Left renal cortex interstitium (tissue), 4 donors: Measurements from ENCODE around the gene PCDHB12. TPM values are rescaled to one million over a fixed set of nuclear protein-coding genes. Genes with fewer than 3 reads are reported as not detected.
"Not testable (repeated sequence)": the region's sequence is repeated elsewhere in the genome, so short reads cannot be mapped to it uniquely, and the experiment has no call there.

ENCODE experiments used
- DNase-seq, 4 donors: peaks; one replicate each; pipeline ENCODE4 v3.0.0-alpha.2; 2013; ENCODE audit warnings: low read depth in 4 of 4, low spot score in 2 of 4, missing footprints in 1 of 4
- polyA plus RNA-seq, 4 donors: library from polyadenylated mRNA; unstranded; fragments of 120-200 nt; gene quantifications; one replicate each; pipeline ENCODE4 v1.2.1, GENCODE V29; 2013; ENCODE audit not compliant: insufficient read length in 4 of 4

The PCDHB12 gene
- polyA plus RNA-seq, 4 donors, result 4.7 to 6.3 (median 5.5) TPM

DNA sequence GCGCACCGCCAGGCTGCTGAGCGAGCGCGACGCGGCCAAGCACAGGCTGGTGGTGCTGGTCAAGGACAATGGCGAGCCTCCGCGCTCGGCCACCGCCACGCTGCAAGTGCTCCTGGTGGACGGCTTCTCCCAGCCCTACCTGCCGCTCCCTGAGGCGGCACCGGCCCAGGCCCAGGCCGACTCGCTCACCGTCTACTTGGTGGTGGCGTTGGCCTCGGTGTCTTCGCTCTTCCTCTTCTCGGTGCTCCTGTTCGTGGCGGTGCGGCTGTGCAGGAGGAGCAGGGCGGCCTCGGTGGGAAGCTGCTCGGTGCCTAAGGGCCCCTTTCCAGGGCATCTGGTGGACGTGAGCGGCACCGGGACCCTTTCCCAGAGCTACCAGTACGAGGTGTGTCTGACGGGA is 6.9 kb upstream of the PCDHB12 start:
- DNase-seq, result not testable (repeated sequence)

DNA sequence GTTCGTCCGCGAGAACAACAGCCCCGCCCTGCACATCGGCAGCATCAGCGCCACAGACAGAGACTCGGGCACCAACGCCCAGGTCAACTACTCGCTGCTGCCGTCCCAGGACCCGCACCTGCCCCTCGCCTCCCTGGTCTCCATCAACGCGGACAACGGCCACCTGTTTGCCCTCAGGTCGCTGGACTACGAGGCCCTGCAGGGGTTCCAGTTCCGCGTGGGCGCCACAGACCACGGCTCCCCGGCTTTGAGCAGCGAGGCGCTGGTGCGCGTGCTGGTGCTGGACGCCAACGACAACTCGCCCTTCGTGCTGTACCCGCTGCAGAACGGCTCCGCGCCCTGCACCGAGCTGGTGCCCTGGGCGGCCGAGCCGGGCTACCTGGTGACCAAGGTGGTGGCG is 1.8 kb downstream of the PCDHB12 start:
- DNase-seq, result not testable (repeated sequence)

DNA sequence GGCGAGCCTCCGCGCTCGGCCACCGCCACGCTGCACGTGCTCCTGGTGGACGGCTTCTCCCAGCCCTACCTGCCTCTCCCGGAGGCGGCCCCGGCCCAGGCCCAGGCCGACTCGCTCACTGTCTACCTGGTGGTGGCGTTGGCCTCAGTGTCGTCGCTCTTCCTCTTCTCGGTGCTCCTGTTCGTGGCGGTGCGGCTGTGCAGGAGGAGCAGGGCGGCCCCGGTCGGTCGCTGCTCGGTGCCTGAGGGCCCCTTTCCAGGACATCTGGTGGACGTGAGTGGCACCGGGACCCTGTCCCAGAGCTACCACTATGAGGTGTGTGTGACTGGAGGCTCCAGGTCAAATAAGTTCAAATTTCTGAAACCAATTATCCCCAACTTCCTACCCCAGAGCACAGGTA is 2.3 kb downstream of the PCDHB12 start:
- not testable (repeated sequence) for DNase-seq

DNA sequence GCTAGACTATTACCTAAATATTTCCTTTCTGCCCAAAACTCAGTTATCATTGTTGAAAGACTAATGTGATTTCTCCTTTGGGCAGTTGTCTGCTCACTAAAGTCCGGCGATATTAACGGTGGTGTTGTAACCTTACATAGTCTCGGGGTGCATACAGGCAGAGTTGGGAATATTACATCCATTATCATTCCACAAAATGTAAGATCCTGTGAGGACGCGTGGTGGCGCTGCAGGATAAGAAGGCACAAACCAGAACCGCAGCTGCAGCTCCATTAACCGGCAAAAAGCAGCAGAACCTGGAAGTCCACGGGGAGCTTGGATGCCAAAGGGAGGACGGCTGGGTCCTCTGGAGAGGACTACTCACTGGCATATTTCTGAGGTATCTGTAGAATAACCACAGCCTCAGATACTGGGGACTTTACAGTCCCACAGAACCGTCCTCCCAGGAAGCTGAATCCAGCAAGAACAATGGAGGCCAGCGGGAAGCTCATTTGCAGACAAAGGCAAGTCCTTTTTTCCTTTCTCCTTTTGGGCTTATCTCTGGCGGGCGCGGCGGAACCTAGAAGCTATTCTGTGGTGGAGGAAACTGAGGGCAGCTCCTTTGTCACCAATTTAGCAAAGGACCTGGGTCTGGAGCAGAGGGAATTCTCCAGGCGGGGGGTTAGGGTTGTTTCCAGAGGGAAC is 5.3 kb downstream of the PCDHB12 start, which contains the start of gene PCDHB13:
PCDHB13 (plus strand) TSS at position 264 of the 684 bp plus-strand sequence; CDS start at position 469, 205 bp downstream.
- DNase-seq, result not testable (repeated sequence)

DNA sequence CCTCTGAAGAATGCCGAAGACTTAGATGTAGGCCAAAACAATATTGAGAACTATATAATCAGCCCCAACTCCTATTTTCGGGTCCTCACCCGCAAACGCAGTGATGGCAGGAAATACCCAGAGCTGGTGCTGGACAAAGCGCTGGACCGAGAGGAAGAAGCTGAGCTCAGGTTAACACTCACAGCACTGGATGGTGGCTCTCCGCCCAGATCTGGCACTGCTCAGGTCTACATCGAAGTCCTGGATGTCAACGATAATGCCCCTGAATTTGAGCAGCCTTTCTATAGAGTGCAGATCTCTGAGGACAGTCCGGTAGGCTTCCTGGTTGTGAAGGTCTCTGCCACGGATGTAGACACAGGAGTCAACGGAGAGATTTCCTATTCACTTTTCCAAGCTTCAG is 6.1 kb downstream of the PCDHB12 start:
- DNase-seq, result not testable (repeated sequence)

DNA sequence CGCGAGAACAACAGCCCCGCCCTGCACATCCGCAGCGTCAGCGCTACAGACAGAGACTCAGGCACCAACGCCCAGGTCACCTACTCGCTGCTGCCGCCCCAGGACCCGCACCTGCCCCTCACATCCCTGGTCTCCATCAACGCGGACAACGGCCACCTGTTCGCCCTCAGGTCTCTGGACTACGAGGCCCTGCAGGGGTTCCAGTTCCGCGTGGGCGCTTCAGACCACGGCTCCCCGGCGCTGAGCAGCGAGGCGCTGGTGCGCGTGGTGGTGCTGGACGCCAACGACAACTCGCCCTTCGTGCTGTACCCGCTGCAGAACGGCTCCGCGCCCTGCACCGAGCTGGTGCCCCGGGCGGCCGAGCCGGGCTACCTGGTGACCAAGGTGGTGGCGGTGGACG is 7.0 kb downstream of the PCDHB12 start:
- DNase-seq, result not testable (repeated sequence)

DNA sequence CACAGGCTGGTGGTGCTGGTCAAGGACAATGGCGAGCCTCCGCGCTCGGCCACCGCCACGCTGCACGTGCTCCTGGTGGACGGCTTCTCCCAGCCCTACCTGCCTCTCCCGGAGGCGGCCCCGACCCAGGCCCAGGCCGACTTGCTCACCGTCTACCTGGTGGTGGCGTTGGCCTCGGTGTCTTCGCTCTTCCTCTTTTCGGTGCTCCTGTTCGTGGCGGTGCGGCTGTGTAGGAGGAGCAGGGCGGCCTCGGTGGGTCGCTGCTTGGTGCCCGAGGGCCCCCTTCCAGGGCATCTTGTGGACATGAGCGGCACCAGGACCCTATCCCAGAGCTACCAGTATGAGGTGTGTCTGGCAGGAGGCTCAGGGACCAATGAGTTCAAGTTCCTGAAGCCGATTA is 7.5 kb downstream of the PCDHB12 start:
- not testable (repeated sequence) for DNase-seq

DNA sequence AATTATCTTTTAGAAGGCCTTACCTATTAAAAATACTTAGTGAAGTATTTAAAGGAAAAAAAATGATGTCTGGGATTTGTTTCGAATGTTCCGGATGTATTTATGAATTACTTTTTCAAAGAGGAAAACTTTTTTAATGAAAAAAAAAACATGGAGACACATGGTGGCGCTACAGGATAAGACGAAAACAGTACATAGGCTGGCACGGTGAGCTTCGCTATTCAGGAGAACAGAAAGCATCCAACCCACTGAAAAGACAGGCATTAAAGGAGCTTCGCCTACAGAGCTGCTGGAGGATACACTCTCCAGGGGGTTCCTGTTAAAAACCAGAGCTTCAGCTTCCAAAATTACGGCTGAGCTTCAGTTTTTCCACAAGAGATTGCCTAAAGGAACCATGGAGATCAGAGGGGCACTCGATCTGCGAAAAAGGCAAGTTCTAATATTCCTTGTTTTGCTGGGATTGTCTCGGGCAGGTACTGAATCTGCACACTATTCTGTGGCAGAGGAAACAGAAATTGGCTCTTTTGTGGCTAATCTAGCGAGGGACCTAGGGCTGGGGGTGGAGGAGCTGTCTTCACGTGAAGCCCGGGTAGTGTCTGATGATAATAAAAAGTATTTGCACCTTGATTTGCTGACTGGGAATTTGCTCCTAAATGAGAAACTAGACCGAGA is 14.7 kb downstream of the PCDHB12 start, which contains the start of gene PCDHB14:
PCDHB14 (plus strand) TSS at position 232 of the 672 bp plus-strand sequence; CDS start at position 395, 163 bp downstream.
- DNase-seq, result no peak

DNA sequence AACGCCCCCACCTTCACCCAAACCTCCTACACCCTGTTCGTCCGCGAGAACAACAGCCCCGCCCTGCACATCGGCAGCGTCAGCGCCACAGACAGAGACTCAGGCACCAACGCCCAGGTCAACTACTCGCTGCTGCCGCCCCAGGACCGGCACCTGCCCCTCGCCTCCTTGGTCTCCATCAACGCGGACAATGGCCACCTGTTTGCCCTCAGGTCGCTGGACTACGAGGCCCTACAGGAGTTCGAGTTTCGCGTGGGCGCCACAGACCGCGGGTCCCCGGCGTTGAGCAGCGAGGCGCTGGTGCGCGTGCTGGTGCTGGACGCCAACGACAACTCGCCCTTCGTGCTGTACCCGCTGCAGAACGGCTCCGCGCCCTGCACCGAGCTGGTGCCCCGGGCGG is 16.3 kb downstream of the PCDHB12 start:
- not testable (repeated sequence) for DNase-seq

DNA sequence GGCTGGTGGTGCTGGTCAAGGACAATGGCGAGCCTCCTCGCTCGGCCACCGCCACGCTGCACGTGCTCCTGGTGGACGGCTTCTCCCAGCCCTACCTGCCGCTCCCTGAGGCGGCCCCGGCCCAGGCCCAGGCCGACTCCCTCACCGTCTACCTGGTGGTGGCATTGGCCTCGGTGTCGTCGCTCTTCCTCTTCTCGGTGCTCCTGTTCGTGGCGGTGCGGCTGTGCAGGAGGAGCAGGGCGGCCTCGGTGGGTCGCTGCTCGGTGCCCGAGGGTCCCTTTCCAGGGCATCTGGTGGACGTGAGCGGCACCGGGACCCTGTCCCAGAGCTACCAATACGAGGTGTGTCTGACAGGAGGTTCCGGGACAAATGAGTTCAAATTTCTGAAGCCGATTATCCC is 16.9 kb downstream of the PCDHB12 start:
- not testable (repeated sequence) for DNase-seq

DNA sequence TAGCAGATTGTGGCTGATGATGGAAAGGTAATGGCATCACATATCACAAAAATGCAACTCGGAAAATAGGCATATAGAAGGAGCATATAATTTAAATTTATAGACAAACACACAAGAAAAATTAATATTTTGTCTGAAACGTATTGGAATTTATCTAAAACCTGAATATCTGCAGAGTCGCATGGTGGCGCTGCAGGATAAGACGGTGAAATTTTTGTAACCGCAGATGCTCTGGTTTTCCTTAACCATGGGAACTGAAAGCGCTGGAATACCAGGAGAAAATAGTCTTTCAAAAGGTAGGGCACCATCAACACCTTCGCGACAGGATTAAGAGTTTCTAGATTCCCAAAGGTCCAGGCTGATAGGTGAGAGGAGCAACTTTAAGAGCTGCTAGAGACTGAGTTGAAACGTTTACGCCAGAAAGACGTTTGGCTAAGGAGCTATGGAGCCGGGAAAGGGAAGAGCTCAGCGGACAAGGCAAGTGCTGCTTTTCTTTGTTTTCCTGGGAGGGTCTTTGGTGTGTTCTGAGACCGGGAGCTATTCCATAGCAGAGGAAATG is 25.7 kb downstream of the PCDHB12 start:
- no peak for DNase-seq

DNA sequence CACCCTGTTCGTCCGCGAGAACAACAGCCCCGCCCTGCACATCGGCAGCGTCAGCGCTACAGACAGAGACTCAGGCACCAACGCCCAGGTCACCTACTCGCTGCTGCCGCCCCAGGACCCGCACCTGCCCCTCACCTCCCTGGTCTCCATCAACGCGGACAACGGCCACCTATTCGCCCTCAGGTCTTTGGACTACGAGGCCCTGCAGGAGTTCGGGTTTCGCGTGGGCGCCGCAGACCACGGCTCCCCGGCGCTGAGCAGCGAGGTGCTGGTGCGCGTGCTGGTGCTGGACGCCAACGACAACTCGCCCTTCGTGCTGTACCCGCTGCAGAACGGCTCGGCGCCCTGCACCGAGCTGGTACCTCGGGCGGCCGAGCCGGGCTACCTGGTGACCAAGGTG is 27.4 kb downstream of the PCDHB12 start:
- not testable (repeated sequence) for DNase-seq

DNA sequence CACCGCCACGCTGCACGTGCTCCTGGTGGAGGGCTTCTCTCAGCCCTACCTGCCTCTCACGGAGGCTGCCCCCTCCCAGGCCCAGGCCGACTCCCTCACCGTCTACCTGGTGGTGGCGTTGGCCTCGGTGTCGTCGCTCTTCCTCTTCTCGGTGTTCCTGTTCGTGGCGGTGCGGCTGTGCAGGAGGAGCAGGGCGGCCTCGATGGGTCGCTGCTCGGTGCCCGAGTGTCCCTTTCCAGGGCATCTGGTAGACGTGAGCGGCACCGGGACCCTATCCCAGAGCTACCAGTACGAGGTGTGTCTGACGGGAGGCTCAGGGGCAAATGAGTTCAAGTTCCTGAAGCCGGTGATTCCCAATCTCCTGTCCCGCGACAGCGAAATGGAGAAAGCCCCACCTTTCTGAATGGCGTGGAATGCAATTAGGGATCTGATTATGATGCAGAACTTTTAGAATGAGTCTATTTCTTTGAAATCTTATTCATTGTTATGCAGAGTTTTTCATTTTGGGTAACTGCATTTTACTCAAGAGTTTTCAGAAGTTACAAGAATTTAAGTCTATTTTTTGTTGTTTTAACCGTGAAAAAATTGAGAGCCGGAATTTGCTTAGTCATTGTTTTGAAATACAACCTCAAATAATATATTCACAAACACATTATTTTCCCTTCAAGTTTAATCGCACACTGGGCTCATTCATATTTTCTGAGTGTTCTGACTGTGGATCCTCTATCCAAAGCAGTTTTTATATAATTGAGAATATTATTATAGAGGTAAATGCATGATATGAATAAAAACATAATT is 28.2 kb downstream of the PCDHB12 start:
- no peak for DNase-seq

DNA sequence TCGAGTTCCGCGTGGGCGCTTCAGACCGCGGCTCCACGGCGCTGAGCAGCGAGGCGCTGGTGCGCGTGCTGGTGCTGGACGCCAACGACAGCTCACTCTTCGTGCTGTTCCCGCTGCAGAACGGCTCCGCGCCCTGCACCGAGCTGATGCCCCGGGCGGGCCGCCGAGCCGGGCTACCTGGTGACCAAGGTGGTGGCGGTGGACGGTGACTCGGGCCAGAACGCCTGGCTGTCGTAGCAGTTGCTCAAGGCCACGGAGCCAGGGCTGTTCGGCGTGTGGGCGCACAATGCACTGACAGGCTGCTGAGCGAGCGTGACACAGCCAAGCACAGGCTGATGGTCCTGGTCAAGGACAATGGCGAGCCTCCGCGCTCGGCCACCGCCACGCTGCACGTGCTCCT is 33.0 kb downstream of the PCDHB12 start:
- DNase-seq, result no peak

DNA sequence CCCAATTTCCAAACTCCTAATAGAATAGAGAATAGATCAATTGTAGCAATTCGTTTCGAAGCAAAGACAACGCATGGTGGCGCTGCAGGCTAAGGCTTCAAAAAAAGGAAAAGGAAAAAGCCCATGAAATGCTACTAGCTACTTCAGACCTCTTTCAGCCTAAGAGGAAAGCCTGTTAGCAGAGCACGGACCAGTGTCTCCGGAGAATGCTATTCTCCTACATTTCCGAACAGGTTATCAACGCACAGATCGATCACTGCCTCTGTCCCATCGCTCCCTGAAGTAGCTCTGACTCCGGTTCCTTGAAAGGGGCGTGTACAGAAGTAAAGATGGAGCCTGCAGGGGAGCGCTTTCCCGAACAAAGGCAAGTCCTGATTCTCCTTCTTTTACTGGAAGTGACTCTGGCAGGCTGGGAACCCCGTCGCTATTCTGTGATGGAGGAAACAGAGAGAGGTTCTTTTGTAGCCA is 36.8 kb downstream of the PCDHB12 start, which contains the start of gene PCDHB15:
PCDHB15 (plus strand) TSS at position 146 of the 468 bp plus-strand sequence; CDS start at position 330, 184 bp downstream.
- DNase-seq, result no peak

DNA sequence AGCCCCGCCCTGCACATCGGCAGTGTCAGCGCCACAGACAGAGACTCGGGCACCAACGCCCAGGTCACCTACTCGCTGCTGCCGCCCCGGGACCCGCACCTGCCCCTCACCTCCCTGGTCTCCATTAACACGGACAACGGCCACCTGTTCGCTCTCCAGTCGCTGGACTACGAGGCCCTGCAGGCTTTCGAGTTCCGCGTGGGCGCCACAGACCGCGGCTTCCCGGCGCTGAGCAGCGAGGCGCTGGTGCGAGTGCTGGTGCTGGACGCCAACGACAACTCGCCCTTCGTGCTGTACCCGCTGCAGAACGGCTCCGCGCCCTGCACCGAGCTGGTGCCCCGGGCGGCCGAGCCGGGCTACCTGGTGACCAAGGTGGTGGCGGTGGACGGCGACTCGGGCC is 38.5 kb downstream of the PCDHB12 start:
- not testable (repeated sequence) for DNase-seq

DNA sequence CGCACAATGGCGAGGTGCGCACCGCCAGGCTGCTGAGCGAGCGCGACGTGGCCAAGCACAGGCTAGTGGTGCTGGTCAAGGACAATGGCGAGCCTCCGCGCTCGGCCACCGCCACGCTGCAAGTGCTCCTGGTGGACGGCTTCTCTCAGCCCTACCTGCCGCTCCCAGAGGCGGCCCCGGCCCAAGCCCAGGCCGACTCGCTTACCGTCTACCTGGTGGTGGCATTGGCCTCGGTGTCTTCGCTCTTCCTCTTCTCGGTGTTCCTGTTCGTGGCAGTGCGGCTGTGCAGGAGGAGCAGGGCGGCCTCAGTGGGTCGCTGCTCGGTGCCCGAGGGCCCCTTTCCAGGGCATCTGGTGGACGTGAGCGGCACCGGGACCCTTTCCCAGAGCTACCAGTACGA is 38.9 kb downstream of the PCDHB12 start:
- not testable (repeated sequence) for DNase-seq

DNA sequence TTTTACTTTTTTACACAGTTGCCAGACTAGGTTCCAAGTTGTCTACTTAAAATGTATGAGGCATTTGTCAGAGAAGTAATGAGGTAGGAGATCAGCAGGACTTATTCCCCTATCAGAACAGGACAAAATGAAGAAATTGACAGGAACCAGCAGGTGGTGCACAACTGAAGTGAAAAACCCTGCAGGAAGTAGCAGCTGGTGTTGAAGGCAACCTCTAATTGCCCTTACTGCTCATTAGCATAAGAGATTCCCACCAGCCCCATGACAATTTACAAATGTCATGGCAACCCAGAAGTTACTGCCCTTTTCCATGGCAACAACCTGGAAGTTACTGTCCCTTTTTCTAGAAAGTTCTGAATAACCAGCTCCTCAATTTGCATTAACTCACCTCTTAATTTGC is 42.1 kb downstream of the PCDHB12 start:
- DNase-seq, result no peak

DNA sequence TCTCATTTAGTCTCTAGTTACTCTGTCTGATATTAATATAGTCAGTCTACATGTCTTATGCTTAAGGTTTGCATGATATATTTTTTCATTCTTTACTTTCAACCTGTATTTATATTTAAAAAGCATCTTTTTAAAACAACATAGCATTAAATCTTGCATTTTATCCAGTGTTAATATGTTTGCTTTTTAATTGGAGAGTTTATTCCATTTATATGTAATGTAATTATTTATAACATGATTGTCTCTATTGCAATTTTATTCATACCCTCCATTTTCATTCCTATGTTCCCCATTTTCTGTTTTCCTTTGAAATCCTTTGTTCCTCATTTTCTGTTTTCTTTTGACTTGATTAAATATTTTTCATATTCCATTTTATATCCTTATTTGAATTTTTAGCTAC is 49.9 kb downstream of the PCDHB12 start:
- no peak for DNase-seq

DNA sequence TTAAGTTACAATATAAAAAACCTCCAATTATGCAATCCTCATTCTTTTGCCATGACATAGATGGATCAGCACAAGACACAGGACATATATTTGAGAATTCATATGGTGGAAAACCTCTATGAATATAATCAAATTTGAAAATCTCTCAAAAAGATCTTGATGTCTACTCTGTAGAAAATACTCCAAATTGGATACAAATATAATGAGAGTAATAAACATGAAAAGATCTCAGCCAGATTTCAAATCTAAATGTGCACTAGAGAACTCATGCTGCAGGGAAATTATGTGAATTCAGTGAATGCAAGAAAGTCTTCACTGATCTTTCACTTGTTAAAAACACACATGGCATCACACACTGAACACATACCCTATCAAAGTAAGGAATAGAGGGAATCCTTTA is 50.4 kb downstream of the PCDHB12 start:
- DNase-seq, result no peak
